ENCODE data around the gene GMFB. TPM values are rescaled to one million over a fixed set of nuclear protein-coding genes. Genes with fewer than 3 reads are reported as not detected.
"Not testable (repeated sequence)": the region's sequence is repeated elsewhere in the genome, so short reads cannot be mapped to it uniquely, and the experiment has no call there.

Gene GMFB
- total RNA-seq, 4 donors from 2014 or later: 15.9 to 23.0 (median 19.1) TPM

DNA sequence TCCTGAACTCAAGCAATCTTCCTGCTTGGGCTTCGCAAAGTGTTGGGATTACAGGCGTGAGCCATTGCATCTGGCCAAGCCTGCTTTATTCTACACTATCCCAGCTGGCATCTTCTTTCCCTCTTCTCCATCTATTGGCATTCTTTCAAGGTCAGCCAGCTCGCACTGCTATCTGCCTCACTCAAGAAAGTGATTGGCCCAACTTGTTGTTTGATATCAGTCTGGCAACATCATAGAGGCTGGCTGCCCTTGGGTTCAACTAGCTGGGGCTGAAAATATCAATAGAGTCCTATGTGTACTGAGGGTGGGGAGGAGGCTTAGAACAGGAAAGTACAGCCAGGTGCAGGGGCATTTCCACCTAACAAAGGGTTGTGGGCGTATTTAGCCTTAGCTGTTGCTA lies 17.1 kb downstream of the GMFB start:
- WGBS, 2 donors: 84 to 93% methylated on average over 4 of the region's 4 CpGs

DNA sequence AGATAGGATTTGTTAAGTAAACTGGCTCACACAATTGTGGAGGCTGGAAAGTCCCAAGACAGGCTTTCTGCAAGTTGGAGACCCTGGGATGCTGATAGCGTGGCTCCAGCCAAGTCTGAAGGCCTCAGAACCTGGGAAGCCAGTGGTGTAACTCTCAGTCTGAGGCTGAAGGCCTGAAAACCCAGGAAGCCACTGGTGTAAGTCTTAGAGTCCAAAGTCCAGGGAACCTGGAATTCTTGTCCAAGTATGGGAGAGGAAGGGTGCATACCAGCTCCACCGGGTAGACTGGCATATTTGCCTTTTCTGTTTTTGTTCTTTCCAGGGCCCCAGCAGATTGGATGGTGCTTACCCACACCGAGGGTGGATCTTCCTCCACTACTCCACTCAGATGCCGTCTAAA lies 18.1 kb downstream of the GMFB start:
- no peak for DNase-seq (ENCODE audit: low spot score in 2 of 2)
- intact Hi-C loops (cut with DNase I; ENCODE audit: low total_unique reads): no loop called here
- TF ChIP-seq, protein P1, sequence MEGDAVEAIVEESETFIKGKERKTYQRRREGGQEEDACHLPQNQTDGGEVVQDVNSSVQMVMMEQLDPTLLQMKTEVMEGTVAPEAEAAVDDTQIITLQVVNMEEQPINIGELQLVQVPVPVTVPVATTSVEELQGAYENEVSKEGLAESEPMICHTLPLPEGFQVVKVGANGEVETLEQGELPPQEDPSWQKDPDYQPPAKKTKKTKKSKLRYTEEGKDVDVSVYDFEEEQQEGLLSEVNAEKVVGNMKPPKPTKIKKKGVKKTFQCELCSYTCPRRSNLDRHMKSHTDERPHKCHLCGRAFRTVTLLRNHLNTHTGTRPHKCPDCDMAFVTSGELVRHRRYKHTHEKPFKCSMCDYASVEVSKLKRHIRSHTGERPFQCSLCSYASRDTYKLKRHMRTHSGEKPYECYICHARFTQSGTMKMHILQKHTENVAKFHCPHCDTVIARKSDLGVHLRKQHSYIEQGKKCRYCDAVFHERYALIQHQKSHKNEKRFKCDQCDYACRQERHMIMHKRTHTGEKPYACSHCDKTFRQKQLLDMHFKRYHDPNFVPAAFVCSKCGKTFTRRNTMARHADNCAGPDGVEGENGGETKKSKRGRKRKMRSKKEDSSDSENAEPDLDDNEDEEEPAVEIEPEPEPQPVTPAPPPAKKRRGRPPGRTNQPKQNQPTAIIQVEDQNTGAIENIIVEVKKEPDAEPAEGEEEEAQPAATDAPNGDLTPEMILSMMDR (IDR thresholded peaks at IDR 0.05): no peak
- H3K4me3 ChIP-seq (ENCODE audit: low read depth, poor library complexity, severe bottlenecking): no peak overlapping the region
- WGBS, 2 donors: 92 to 95% methylated on average over 4 of the region's 4 CpGs

More for the DNA sequence above, 17.1 kb downstream of the GMFB start:
- DNase-seq (ENCODE audit: low spot score in 2 of 2): no peak
- no peak overlapping the region for H3K4me3 ChIP-seq (ENCODE audit: low read depth, poor library complexity, severe bottlenecking)
- TF ChIP-seq, protein P1 (IDR thresholded peaks at IDR 0.05): no peak
- no peak for TF ChIP-seq POLR2A (IDR thresholded peaks at IDR 0.05)
- intact Hi-C loops (cut with DNase I; ENCODE audit: low total_unique reads): no loop called here

DNA sequence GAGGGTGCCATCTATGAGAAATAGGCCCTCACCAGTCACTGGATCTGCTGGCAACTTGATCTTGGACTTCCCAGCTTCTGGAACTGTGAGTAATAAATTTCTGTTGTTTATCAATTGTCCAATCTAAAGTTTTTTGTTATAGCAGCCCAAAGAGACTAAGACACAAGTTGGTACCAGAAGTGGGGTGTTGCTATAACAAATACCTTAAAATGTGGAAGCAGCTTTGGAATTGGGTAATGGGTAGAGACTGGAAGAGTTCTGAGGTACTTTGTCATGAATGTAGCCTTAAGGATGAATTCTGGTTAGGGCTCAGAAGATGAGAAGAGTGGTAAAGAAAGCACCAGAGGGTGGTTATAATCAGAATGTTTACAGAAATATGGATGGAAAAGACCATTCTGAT lies 21.5 kb downstream of the GMFB start:
- no peak for DNase-seq (ENCODE audit: low spot score in 2 of 2)
- TF ChIP-seq, protein P1 (IDR thresholded peaks at IDR 0.05): no peak
- no peak for TF ChIP-seq POLR2A (IDR thresholded peaks at IDR 0.05)
- no peak overlapping the region for H3K4me3 ChIP-seq (ENCODE audit: low read depth, poor library complexity, severe bottlenecking)
- intact Hi-C loops (cut with DNase I; ENCODE audit: low total_unique reads): no loop called here

DNA sequence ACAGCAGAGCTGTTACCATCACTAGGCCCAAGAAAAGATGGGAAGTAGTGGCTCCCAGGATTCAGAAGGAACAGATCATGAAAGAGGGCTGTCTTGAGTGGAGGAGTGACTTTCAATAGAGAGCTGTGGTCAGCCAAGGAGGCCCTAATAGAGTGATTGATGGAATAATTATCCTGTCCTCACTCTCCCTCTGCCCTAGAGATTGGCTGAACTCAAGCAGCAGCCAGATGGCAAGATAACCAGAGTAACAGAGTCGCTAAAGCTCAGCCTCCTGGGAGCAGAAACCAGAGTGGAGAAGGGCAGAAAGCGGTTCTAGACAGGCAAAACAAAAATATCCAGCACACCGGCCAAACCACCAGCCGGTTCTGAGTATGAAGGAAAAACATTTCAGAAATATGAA lies 23.1 kb downstream of the GMFB start:
- 66 to 75% methylated on average over 4 of the region's 4 CpGs for WGBS, 2 donors
- intact Hi-C loops (cut with DNase I; ENCODE audit: low total_unique reads): no loop called here
- no peak for DNase-seq (ENCODE audit: low spot score in 2 of 2)
- H3K4me3 ChIP-seq (ENCODE audit: low read depth, poor library complexity, severe bottlenecking): no peak overlapping the region
- TF ChIP-seq, protein P1 (IDR thresholded peaks at IDR 0.05): no peak

DNA sequence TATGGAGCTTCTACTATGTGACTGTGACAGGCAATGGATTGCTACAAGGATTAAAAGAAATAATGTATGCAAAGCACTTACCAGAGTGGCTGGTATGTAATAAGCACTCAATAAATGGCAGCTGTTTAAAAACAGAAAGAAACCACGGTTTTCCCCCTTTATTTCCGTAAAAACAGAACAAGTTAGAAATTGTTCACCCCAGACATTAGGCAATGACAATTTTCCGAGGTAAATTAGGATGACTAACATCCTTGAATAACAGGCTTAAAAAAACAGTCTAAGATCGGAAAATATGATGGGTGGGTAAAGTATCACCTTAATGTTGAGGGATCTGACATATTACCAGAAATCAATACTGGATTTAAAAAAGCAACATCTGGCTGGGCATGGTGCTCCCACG lies 26.7 kb downstream of the GMFB start:
- intact Hi-C loops (cut with DNase I; ENCODE audit: low total_unique reads): no loop called here
- WGBS, 2 donors: 57 to 60% methylated on average over 5 of the region's 5 CpGs
- DNase-seq (ENCODE audit: low spot score in 2 of 2): no peak
- no peak overlapping the region for H3K4me3 ChIP-seq (ENCODE audit: low read depth, poor library complexity, severe bottlenecking)
- TF ChIP-seq, protein P1 (IDR thresholded peaks at IDR 0.05): no peak
- TF ChIP-seq POLR2A (IDR thresholded peaks at IDR 0.05): no peak

DNA sequence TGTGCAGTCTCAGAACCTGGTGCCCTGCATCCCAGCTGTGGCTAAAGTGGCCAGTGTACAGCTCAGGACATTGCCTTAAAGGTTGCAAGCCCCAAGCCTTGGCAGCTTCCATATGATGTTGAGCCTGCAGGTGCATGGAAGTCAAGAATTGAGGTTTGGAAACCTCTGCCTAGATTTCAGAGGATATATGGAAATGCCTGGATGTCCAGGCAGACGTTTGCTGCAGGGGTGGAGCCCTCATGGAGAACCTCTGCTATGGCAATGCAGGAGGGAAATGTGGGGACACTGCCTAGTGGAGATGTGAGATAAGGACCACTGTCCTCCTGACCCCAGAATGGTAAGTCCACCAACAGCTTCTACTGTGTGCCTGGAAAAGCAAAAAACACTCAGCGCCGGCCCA lies 29.7 kb downstream of the GMFB start:
- intact Hi-C loops (cut with DNase I; ENCODE audit: low total_unique reads): no loop called here
- no peak overlapping the region for H3K4me3 ChIP-seq (ENCODE audit: low read depth, poor library complexity, severe bottlenecking)
- DNase-seq (ENCODE audit: low spot score in 2 of 2): no peak
- WGBS, 2 donors: 77 to 90% methylated on average over 3 of the region's 3 CpGs
- TF ChIP-seq, protein P1 (IDR thresholded peaks at IDR 0.05): no peak
- TF ChIP-seq POLR2A (IDR thresholded peaks at IDR 0.05): no peak

DNA sequence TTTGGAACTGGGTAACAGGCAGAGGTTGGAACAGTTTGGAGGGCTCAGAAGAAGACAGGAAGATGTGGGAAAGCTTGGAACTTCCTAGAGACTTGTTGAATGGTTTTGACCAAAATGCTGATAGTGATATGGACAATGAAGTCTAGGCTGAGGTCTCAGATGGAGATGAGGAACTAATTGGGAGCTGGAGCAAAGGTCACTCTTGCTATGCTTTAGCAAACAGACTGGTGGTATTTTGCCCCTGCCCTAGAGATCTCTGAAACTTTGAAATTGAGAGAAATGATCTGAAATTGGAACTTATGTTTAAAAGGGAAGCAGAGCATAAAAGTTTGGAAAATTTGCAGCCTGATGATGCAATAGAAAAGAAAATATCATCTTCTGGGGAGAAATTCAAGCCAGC lies 30.2 kb downstream of the GMFB start:
- H3K4me3 ChIP-seq (ENCODE audit: low read depth, poor library complexity, severe bottlenecking); intact Hi-C loops (cut with DNase I; ENCODE audit: low total_unique reads); DNase-seq (ENCODE audit: low spot score in 2 of 2): not testable (repeated sequence)

Measured in lower leg skin (tissue), 4 donors.